ENCODE results near the gene SASS6.

DNA sequence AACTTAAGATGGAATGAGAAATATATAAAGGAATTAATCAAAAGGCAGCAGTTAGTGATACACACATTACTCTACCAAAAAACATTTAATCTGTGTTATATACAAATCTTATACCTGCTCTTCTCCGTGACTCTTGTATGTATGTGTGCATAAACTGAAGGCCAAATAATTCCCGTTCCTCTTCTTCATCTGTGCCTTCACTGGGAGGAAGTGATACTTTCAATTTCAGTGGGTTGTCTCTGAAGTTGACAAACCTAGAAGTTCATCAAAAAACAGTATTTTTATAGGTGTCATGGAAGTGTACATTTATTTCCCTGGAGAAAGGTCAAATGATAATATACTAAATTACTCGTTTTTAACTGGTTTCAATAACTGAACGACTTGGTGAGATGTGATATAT is 19.5 kb upstream of the SASS6 start:
- TF ChIP-seq CTCF (conservative IDR thresholded peaks at IDR 0.05; ENCODE audit: low read length), result no peak
- no peak for TF ChIP-seq EZH2phosphoT487 (IDR thresholded peaks at IDR 0.05; ENCODE audit: borderline replicate concordance, low read depth, low read length)
